HG03442 (cell line): Measurements from ENCODE around the gene NDRG4.
"Not testable (repeated sequence)": the region's sequence is repeated elsewhere in the genome, so short reads cannot be mapped to it uniquely, and the experiment has no call there.

ENCODE experiments used
- ATAC-seq: cut with Tn5 transposase; IDR thresholded peaks from one replicate; pipeline ENCODE4 v1.9.1; 2021; ENCODE audit warnings: mild to moderate bottlenecking, moderate library complexity; ENCODE audit not compliant: unreplicated experiment

The NDRG4 gene

DNA sequence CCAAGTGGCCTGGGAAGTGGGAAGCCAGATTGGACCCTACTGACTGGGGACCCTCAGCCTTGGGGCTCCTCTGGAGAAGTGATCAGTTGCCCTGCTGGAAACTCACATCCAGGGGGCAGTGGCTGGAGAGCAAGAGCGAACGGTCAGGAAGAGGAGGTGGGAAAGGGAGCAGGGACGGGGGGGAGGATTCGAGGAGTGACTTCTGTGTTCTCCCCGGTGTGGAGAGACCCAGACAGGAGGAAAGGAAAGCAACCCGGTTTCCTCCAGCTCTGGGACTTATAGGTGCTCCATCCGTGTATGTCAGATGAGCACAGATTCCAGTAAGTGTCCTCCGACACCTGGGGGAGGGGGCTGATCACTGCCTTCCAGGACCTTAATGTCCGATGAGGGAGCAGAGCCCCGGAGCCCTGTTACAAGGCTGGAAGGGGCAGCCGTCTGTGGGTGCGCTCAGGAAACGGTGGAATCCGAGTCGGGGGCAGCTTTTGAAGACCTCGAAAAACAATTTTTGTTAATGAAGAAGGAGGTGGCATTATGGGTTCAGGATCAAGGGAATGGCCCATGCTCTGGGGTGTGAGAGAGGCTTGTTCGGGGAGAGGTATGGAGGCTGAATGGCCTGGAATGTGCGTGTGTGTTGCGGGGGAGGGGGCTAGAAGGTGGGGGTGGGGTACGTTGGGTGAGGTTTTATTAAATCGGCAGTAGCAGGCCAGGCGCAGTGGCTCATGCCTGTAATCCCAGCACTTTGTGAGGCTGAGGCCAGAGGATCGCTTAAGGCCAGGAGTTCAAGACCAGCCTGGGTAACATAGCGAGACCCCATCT, 34.8 kb upstream of the NDRG4 start:
- no peak for ATAC-seq

DNA sequence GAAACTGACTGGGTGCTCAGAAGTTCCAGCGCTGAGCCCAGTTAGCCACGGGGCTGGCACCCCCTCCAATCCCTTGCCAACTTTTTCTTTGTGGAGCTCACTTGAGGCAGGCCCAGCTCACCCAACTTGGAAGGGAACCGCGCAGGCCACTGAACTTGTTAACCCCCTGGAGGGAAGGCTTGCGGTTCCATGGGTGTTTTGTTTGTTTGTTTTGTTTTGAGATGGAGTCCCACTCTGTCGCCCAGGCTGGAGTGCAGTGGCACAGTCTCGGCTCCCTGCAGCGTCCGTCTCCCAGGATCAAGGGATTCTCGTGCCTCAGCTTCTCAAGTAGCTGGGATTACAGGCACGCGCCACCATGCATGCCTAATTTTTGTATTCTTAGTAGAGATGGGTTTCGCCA, 34.1 kb upstream of the NDRG4 start:
- no peak for ATAC-seq

DNA sequence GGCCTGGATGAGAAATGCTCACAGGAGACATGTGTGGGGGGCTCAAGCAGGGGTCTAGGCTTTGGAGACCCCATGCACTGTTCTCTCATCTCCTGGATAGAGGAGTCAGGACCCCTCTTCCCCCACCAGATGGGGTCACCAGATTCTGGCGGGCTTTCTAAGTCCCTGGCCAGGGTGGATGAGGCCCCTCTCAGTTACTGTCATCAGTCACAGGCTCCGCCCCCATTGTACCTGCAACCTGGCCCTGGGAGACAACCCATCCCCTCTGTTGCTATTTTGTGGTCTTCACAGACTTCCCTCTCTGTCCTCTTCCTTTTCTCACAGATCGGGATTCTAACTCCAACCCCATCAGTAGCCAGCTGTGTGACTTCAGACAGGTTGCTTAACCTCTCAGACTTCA, 33.5 kb upstream of the NDRG4 start:
- no peak for ATAC-seq

DNA sequence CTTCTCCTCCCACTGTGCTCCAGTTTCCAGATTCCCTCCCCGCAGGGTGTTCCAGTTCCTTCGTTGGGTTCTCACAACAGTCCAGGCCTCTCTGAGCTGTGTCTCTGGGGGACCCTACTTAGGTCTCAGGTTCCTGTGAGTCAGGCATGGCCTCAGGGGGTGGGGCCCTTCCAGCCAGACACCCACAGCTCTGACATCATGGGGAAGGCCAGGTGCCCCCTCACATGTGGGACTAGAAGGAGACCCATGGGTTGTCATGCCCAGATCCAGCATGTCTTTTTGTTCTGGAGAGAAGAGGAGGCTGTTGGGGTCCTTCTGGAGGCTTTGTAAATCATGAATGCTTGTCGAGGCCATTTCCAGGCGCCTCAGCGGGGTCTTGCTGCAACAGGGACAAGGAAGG, 32.0 kb upstream of the NDRG4 start:
- no peak for ATAC-seq

DNA sequence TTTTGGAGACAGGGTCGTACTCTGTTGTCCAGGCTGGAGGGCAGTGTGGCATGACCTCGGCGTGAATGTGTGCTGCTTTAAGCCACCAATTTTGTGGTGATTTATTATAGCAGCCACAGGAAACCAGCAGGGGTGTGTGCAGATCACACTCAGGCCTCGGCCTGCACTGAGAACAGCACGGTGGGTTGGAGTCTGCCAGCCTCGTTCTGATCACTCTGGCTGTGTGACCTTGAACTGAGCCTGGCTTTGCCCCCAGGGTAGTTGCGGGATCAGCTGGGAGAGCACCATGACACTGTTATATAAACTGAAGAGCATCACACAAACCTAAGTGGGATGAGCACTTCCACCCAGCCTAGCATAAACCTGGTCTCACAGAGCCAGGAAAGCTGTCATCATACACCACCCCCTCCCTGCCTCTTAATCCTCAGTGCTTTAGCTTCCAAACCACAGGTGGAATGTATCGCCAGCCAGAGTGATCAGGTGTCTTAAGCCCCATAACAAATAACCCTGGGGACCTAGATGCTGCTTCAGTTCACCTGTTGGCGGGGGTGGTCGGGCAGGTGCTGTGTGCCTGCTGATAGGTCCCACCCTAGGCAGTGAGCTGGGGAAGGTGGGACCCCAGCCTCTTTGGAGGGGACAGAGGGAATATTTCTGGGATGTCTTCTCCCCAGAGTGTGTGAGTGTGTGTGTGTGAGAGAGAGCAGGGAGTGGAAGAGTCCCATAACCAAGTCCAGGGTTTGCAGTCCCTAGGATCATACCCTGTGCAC, 28.6 kb upstream of the NDRG4 start:
- ATAC-seq, result no peak

- ATAC-seq, result no peak
Observed at GRCh38 chr16:58472266-58472665, 27.7 kb upstream of the NDRG4 start.

DNA sequence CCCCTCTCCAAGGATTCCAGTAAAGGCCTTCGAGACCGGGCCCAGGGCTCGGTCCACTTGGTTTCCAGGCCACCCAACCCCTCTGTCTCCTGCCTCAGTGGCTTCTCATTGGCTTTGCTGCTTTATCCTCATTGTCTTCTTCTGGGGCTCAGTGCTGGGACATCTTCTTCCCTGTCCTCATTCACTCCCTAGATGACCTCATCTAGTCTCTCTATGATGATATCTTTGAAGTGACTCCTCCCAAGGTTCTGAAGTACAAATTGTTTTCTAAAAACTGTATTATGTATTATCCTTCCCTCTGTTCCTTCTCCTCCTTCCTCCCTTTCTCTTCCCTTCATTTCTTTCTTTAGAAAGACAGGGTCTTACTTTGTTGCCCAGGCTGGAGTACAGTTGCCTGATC, 27.1 kb upstream of the NDRG4 start:
- no peak for ATAC-seq

DNA sequence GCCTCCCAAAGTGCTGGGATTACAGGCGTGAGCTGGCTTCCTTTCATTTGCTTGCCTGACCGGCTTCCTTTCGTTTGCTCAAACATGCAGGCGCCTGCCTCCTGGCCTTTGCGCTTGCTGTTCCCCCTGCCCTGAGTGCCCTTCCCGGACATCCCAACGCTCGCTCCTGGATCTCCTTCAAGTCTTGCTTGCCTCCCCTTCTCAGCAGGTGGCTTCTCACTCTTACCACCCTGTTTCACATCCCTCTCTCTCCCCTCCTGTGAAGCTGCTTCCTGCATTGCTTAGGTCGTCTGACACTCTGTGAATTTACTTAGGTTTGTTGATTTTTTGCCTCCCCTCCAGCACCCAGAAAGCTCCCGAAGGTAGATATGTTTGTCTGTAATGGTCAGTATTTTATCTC, 25.6 kb upstream of the NDRG4 start:
- ATAC-seq, result no peak

GRCh38 chr16:58475091-58475619, 24.8 kb upstream of the NDRG4 start:
- ATAC-seq, result no peak

DNA sequence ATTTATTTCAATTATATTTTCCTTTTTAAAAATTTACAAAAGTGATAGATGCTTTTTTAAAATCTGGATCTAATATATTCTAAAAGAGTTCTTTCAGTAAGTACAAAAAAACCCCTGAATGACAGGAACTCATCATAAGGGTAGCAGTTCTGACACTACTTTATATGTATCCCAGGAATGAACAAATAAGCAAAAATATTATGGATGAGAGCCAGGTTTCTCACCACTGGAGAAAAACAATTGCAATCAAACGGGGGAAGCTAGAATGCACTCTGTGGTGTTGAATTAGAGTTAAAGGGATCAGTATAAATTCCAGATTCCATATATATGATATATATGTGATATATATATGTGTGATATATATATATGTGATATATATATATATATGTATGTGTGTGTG, 23.2 kb upstream of the NDRG4 start:
- ATAC-seq, result no peak

- ATAC-seq, result no peak
Observed at GRCh38 chr16:58478427-58478826, 21.5 kb upstream of the NDRG4 start.

DNA sequence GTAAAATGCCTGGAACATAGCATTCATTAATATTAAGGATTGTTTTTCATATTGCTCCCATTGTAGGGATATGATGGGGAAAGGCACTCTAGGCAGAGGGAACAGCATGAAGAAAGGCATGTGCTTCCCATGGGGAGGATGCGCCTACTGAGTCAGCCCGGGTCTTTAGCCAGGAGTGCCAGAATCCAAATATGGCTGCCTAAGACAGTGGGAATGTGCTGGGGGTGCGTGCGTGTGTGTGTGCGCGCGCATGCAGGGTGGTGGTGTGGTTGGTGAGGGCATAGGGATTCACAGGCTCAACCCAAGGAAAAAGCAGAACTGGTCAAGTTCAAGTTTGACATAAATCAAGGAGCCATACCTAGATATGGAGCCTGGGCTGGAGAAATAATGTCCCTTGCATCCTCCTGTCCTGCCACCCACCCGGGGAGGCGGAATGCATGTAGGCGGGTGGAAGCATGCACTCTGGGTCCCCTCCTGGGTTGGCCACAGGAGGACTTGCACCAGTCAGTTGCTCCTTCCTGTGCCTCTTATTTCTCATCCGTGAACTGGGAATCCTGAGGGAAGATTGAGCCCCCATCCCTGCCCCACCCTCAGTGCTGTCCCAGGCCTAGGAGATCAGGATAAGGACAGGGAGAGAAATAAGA, 18.6 kb upstream of the NDRG4 start:
- ATAC-seq, result no peak

GRCh38 chr16:58481931-58482330, 18.0 kb upstream of the NDRG4 start:
- no peak for ATAC-seq

- ATAC-seq, result no peak
Observed at GRCh38 chr16:58485184-58485887, 14.6 kb upstream of the NDRG4 start.

DNA sequence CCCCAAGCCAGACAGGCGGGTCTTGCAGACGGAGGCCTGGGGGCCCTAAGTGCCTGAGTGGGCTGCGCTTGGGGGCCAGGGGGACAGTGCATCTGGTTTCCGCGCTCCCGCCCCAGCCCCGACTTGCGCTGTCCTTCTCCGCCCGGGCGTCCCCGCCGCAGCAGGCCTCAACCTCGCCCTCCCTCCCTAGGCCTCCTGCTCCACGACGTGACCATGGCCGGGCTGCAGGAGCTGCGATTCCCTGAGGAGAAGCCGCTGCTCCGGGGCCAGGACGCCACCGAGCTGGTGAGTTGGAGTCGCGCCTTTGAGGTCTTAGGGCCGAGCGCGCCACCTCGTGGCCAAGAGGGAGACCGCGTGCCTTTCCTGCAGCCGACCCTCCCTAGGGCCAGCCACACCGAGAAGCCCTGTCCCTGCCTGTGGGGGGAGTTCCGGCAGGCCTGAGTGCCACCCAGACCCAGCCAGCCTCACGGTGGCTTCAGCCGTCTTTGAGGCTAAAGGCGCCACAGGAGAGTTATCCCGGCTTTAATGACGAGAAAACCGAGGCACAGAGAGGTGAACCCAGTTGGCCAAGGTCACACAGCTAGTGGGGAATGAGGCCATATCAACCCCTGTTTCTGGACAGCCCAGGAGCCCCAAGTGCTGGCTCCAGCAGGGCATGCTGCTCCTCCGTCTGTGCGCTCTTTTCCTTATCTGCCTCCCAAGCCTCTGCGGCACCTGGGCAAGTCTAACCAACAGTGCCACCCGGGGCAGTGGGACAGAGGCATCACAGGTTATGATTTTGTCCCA, 12.2 kb upstream of the NDRG4 start:
- ATAC-seq, result peak; percentile 78

DNA sequence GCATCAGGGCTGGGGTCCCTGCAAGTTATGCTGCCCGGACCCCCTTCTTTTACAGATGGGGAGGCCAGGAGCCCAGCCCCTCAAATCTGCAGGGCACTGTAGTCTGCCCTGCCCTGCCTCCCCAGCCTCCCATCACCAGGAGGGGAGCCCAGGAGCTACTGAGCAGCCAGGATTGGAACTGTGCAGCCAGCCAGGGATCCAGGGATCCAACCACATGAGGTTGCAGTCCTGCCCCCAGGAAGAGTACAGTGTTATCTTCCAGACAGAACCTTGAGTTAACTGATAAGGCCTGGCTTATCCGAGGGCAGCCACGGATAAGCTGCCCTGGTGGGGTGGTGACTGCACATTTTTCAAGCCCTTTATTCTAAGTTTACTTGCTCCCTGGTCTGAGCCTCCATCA, 11.4 kb upstream of the NDRG4 start:
- ATAC-seq, result no peak

- no peak for ATAC-seq
Observed at GRCh38 chr16:58490065-58490464, 9.9 kb upstream of the NDRG4 start.

DNA sequence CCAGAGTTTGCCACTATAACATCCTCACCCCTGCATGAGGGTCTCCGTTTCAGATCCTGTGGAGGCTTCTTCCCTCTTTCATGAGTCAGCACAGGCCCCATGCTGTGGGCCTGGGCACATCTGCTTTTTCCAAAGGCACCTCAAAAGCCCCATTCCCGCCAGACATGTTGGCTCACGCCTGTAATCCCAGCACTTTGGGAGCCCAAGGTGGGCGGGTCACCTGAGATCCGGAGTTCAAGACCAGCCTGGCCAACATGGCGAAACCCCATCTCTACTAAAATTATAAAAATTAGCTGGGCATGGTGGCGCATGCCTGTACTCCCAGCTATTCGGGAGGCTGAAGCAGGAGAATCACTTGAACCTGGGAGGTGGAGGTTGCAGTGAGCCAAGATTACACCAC, 9.4 kb upstream of the NDRG4 start:
- not testable (repeated sequence) for ATAC-seq

- no peak for ATAC-seq
Observed at GRCh38 chr16:58492066-58492465, 7.9 kb upstream of the NDRG4 start.

GRCh38 chr16:58492735-58493134, 7.2 kb upstream of the NDRG4 start:
- no peak for ATAC-seq
